ENCODE results near the gene FBXO42.

The FBXO42 gene

DNA sequence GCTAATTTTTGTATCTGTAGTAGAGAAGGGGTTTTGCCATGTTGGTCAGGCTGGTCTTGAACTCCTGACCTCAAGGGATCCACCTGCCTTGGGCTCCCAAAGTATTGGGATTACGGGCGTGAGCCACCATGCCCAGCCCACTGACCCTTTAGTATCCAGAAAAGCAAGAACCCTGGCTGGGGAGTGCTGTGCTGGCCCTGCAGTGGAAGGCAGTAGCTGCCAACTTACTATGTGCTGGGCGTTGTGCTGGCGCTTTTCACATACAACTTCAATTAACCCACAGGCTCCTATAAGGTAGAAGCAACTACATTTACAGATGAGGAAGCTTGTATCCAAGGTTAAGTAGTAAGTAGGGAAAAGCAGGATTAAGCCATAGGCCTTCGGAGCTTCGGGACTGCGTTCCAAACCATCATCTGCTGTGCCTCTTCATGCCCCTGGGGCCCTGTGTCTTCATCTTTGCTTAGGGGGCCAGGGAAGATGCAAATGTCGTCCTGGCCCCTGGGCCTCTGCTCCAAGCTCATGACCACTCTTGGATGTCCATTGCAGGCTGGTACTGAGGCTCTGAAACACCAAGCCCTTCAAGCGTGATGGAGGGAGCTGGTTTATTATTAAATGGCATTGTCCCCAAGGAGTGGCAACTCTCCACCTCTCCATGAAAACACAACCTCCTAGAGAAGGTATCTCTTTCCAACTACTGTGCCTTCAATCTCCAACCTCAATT, 106.6 kb downstream of the FBXO42 start:
- FAIRE-seq (no peak), DNase-seq (ENCODE audit: insufficient read length, low spot score) (no peak)

DNA sequence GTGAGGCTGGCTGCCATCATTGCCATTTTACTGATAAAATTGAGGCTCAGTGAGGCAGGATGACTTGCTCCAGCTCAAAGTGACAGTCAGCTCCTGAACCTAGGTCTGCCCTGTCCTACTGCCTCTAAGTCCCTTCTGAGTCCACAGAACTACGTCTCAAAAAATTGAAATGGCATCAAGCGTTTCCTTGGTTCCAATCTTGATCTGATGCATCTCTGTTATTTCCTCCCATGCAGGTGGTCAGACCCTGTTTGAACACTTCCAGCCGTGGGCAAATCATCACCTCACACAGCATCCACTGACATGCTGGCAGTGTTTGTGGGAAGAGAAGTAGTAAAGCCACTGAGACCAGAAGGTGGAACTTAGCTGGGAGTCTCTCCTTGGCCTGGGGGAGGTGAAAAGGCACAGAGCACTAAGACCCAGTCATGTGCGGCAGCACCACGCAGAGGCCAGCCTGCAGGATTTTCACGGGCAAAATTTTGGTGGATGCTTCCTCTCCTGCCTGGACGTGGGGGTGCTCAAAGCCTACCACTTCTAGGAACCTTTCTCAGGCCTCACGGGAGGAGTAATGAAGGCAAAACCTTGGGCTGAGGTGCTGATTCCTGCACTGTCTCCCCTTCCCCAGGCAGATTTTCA, 107.5 kb downstream of the FBXO42 start:
- DNase-seq (ENCODE audit: insufficient read length, low spot score): no peak
- no peak for FAIRE-seq

DNA sequence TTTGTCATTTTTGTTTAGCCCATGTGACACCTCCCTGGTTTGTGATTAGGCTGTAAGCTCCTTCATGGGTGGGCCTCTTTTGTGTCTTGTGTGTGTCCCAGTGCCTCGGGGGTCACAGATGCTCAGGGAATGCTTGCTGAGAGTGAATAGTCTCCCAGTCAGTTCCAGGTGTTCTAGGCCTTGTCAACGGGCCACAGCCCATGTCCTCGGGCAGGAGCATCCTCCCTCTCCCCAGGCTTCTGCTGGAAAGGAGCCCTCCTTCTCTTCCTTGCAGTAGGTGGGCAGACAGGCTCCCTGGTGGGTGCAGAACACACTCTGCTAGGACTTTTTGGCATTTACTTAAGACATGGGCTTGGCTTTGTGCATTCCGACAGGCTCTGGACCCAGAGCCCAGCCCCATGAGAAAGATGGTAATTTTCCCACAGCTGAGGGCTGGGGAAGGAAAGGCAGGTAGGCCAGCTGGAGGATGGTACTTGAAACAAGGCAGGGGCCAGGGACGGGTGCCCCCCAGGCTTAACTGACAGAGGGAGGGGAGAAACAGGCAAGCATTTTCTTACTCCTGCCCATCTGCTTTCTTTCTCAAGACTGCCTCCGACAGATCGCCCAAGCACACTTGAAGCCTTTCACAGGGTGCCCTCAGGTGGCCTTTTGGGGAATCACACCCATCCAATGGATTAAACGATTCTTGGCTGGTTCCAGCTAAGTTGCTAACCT, 108.2 kb downstream of the FBXO42 start:
- FAIRE-seq (peak; percentile 95), DNase-seq (ENCODE audit: insufficient read length, low spot score) (peak; percentile 62)

DNA sequence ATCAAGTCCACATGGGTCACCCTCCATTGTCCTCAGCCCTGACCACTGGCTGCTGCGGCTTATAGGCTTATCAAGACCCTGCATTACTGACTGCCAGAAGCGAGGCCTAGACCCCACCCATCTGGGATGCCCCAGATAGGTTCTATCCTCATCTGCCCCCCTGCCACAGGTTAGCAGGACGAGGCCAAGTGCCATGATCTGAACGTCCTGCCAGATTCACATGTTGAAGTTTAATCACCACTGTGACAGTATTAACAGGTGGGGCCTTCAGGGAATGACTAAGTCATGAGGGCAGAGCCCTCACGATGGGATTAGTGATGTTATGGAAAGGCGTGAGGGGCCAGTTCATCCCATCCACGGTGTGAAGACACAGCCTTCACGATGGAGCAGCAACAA, 109.1 kb downstream of the FBXO42 start:
- no peak for FAIRE-seq

DNA sequence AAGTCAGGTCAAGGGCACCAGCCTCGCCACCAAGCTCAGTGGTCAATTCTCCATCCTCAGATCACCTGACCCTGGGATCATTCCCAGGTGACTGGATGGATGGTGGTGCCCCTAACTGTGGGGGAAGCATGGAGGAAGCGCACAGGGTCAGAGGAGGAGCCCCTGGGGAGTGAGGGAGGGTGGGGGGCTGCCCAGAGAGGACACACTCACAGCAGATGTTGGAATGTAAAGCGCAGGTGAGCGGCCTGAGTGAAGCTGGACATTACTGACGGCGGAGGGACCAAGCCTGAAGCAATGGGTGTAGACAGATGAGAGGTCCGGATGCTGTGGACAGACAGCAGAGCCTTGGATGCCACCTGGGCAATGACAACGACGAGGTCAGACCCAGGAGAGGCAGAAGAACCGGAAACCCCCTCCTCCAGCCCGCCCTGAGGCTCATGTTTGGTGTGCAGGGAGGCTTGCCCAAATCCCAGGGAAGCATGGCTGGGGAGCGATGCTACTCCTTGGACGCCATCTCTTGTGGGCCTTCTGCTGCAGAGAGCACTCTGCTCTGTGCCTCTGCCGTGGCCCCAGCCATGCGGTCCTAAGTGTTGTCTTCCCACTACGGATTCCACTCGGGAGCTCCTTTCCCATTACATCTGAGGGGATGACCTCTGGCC, 109.6 kb downstream of the FBXO42 start:
- FAIRE-seq (no peak), DNase-seq (ENCODE audit: insufficient read length, low spot score) (no peak)

More for the DNA sequence above, 109.1 kb downstream of the FBXO42 start:
- no peak for DNase-seq (ENCODE audit: insufficient read length, low spot score)

DNA sequence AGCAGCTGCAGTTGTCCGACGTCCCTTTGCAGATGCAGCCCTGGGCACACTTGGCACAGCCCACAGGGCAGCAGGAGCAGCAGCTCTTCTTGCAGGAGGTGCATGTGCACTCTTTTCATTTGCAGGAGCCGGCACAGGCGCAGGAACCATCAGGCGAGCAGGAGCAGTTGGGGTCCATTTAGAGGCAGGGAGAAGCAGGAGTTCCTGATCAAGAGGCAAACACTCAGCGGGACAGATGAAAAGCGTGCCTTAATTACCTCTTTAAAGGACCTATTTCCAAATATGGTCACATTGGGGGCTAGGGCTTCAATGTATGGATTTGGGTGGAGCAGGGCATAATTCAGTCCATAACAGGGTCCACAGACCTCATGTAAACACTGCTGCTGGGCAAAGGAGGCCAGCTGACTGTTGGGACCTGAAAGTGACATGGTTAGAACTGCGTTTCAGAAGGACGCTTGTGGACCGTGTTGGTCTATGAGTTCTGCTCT, 111.0 kb downstream of the FBXO42 start:
- FAIRE-seq: no peak

DNA sequence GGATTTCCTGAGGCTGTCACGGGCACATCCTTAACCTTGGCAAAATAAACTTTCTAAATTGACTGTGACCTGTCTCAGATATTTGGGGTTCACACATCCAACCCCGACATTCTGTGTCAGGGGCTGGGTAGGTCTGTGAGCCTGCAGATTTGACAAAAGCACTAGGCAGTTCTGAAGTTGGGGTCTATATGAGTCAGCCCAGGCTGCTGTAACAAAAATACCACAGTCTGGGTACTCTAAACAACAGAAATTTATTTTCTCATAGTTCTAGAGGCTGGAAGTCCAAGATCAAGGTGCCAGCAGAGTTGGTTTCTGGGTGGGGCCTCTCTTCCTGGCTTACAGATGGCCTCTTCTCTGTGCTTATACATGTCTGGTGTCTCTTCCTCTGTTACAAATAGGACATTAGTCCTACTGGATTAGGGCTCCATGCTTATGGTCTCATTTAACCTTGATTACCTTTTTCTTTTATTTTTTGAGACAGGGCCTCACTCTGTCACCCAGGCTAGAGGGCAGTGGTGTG, 112.2 kb downstream of the FBXO42 start:
- FAIRE-seq (no peak), DNase-seq (ENCODE audit: insufficient read length, low spot score) (no peak)

More for the DNA sequence above, 111.0 kb downstream of the FBXO42 start:
- no peak for DNase-seq (ENCODE audit: insufficient read length, low spot score)

DNA sequence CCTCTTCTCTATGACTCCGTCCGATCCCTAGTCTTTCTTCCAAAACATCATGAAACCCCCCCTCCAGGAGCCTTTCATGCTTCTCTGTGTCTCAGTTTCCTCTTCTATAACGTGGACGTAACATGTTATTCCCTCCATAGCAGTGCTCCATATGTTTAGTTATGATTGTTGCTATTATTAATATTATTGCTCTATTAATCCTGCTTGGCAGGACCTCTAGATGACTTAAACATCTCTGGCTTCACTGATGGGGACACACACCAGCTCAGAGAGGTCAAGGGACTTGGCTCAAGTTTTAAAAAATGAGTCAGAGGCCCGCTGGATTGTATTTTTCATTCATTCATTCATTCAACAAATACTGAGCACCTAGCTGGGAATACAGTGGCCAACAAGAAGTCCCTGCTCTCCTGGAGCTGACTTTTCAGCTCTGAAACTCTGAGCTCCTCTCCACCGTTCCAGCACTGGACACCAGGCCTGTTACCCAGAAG, 114.9 kb downstream of the FBXO42 start:
- DNase-seq (ENCODE audit: insufficient read length, low spot score) (no peak), FAIRE-seq (no peak)

DNA sequence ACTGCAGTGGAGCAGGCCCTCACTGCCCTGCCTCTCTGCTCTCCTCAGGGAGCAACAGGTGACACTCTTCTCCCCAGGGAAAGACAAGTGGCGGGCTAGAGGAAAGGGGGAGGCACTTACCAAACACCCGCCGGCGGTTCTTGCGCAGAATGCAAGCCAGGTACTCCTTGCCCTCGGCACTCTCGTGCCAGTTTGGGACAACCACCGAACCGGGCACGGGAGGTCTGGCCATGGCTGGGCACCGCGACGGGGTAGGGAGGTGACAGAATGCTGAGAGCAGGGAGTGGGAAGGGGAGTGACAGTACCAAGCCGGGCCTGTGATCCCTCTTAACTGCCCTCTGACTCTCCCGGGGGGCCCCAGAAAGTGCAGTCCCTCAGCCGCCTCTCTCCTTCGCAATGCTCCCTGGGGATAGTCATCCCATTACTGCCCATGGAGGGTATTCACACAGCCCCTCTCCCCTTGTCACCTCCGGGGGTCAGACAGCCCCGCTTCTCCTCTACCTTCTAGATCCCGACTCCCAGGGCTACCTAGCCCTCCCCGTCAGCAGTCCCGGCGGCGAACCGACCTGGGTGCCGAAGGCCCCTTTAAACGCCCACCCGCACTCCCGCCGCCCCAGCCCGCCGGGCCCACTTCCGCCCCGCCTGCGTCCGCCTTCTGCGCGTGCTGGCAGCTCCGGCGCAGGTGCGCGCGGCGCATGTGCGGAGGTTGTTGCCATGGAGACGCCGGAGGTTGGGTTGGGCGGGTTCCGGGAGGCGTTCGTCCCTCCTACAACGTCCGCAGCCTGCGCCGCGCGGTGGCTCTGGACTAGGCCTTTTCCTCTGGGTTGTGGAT, 115.6 kb downstream of the FBXO42 start, which contains the start of gene CPLANE2:
Gene CPLANE2, minus strand, starts transcription at position 673 of the 832 bp plus-strand sequence. Its CDS starts 441 bp downstream, at position 232.
- FAIRE-seq (peak; percentile 97), DNase-seq (ENCODE audit: insufficient read length, low spot score) (peak; percentile 95)

DNA sequence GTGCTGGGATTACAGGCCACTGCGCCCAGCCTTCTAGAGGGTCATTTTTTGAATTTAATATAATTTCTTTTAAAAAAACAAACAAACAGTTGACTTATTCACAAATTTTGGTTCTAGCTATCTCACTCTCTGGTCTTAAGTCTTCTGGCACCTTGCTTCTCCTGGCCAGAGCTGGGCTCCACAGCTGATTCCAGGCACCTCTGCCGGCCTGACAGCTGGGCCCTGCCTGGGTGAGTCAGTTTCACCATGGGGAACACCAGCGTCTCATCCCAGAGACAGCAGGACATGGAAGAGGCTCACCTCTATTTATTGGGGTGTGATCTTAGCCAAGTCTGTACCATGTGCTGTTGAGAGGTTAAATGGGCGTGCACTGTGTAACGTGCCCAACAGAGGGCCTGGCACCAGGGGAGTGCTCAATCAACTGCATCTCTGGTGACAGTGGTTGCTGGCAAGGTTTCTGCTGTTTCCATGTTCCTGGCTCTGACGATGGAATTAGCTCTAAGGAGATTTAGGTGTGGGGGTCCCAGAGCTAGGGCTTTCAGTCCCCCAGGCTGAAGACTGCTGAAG, 116.3 kb downstream of the FBXO42 start:
- peak; percentile 67 for DNase-seq (ENCODE audit: insufficient read length, low spot score)
- no peak for FAIRE-seq

DNA sequence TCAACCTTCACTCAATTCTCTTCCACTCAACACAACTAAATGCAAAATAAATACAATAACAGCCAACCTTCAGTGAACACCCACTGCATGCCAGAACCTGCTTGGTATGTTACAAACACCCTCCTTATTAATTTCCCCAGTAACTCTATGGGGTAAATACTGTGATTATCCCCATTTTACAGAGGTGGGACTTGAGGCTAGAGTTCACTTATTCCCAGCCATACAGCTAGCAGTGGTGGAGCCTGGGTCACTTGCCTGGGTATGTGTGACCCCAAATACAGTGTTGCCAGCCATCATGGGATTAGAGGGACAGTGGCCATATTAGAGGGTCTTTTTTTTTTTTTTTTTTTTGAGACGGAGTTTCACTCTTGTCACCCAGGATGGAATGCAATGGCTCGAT, 116.9 kb downstream of the FBXO42 start:
- no peak for FAIRE-seq

DNA sequence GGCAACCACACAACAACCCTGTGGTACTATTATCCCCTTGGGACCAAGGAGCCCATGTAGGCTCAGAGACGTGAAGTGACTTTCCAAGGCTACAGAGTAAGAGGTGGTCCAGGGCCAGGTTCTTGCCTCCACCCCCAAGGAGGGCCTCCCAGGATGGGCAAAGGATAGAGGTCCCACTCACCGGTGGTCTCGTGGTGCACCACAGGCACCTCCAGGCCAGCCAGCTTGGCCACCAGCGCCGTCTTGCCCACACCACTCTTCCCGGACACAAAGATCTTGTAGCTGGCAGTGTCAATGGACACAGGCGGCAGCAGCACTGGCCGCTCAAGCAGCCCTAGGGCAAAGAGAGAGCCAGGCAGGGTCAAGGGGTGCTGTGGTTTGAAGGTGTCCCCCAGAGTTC, 118.8 kb downstream of the FBXO42 start:
- FAIRE-seq (no peak), DNase-seq (ENCODE audit: insufficient read length, low spot score) (no peak)

More for the DNA sequence above, 116.9 kb downstream of the FBXO42 start:
- no peak for DNase-seq (ENCODE audit: insufficient read length, low spot score)

DNA sequence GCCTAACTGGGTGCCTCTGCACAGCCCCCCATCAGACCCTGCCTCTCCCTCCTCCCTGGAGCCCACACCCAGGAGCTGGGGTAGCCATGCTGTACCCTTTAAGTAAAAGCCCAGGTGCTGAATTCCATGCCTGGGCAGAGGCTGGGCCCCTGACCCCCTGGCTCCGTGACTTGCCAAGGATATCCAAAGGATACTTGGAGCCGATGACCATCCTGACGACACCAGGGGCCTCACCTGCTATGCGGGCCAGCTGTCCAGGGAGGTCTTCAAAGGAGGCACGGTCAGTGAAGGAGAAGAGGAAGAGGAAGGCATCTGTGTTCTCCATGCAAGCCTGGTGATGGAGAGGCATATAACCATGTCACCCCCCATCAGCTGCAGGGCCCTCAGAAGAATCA, 120.0 kb downstream of the FBXO42 start:
- no peak for FAIRE-seq
- DNase-seq (ENCODE audit: insufficient read length, low spot score): no peak

DNA sequence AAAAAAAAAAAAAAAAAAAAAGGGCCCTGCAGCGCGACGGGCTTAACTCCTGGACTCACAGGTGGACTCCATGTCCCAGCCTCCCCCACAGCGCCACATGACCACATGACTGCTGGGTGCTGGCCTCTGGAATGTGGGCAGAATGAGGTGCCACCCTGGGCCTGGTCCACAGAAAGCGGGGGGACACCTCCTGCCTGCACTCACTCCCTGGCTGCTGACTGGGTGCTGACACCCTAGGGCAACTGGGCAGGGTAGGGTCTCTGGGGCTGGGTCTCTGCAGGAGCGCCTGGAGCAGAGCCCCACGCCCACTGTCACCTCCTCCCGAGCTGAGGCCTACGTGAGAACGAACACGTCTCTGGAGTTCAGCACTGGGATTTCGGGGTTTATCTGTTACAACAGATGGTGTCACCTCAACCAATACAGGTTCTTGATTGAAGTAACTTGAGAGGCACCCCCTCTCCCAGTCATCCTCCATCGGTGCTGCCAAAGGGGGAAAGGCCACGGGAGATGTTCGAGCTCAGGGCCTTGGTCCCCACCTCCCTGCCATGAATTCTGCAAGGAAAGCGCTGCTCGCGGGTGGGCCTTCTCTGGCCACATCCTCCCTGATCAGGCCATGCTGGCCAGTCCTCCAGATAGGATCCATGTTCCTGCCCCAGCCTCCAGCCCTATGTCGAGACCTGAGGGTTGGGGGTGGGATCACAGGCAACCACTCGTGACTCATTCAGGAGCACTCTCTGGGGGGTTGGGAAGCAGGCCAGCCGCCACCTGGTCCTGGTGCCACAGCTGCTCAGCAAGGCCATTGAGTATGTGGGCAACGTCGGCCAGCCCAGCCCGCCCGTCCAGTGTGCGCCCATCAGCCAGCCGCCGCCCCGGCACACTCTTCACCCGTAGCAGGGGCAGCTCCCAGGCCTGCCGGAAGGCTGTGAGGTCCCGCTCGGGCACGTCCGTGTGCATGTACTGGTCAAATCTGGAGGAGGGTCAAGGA, 120.7 kb downstream of the FBXO42 start:
- no peak for DNase-seq (ENCODE audit: insufficient read length, low spot score)
- FAIRE-seq: no peak

DNA sequence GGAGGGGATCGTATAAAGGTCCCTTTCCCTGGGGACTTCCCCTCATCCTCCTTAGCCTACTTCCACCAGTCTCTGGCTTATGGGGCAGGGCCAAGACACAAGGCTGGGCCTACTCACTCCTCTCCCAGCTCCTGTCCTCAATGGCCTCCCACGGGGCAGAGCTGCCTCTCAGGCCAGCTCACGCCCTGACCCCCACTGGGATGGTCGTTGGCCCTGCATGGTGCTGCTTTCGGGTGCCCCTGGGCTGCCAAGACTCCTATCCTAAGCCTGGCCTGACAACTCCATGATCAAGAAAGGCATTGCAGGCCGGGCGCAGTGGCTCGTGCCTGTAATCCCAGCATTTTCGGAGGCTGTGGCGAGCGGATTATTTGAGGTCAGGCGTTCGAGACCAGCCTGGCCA, 121.5 kb downstream of the FBXO42 start:
- no peak for FAIRE-seq
- no peak for DNase-seq (ENCODE audit: insufficient read length, low spot score)

DNA sequence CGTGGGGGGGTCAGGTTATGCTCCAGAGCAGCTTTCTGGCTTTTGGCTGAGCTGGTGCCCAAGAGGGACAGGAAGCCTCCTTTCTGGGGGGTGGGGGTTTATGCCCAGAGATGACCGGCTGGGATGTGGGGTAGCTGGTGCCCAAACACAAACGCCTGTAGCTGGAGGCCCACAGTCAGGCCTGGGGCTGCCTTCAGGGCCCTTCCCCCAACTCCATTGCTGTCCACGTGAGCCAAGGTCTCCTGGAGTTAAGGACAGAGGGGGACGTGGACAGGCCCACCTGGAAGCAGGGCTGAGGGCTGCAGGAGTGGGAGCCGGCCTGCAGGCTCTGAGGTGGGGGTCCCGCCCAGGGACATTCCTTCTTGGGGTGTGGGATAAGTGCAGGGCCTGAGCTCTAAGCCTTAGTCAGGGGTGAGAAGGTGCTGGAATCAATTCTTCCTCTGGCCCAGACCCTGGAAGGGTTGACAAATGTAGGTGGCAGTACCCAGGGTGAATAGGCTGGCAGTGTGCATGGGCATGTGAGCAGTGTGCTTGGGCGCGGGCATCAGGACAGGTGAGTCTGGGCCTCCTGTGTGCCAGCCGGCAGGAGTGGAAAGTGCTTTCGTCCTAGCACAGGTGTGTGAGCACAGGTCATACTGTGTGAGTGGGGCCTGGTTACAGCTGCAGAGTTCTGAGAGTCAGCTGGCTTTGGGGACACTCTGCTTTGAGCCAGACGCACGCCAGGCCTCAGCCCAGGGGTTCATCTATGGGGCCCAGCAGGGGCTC, 122.1 kb downstream of the FBXO42 start:
- DNase-seq (ENCODE audit: insufficient read length, low spot score) (no peak), FAIRE-seq (no peak)

DNA sequence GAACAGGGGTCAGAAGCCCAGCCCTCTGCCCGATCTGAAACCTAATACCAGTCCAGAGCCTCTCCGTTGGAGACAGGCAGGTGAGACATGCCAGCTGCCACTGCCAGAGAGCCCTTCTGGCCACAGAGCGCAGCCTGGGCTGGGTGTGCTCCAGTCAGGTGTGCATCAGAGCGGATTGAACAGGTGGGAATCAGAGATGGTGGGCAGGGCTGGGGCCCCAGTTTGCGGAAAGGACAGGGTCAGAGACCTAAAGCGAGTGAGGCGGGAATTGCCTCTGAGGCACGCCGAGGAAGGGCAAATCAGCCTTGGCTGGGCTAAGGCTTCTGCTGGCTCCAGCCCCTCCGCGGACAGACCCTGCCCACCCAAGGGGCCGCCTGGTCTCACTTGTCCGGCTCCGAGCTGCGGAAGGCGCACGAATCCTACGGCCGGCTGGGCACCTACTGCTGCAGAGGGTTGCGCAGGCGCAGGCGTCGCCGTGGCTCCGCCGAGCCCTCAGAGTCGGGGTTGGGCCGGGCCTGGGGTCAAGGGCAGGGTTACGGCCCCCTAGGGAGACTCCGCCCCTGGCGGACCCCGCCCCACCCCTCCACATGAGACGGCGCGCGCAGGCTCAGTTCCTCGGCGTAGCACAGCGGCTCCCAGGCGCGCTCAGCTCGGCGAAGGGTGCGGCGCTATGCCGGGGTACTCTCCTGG, 125.6 kb downstream of the FBXO42 start:
- FAIRE-seq: no peak
- no peak for DNase-seq (ENCODE audit: insufficient read length, low spot score)
